GM18870 (cell line): ENCODE results near the gene ACP7.
"Not testable (repeated sequence)": the region's sequence is repeated elsewhere in the genome, so short reads cannot be mapped to it uniquely, and the experiment has no call there.

Source experiments
- ATAC-seq: cut with Tn5 transposase; IDR thresholded peaks from one replicate; pipeline ENCODE4 v1.9.1; 2021; ENCODE audit warnings: moderate library complexity; ENCODE audit not compliant: unreplicated experiment

ACP7 gene, protein sequence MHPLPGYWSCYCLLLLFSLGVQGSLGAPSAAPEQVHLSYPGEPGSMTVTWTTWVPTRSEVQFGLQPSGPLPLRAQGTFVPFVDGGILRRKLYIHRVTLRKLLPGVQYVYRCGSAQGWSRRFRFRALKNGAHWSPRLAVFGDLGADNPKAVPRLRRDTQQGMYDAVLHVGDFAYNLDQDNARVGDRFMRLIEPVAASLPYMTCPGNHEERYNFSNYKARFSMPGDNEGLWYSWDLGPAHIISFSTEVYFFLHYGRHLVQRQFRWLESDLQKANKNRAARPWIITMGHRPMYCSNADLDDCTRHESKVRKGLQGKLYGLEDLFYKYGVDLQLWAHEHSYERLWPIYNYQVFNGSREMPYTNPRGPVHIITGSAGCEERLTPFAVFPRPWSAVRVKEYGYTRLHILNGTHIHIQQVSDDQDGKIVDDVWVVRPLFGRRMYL

DNA sequence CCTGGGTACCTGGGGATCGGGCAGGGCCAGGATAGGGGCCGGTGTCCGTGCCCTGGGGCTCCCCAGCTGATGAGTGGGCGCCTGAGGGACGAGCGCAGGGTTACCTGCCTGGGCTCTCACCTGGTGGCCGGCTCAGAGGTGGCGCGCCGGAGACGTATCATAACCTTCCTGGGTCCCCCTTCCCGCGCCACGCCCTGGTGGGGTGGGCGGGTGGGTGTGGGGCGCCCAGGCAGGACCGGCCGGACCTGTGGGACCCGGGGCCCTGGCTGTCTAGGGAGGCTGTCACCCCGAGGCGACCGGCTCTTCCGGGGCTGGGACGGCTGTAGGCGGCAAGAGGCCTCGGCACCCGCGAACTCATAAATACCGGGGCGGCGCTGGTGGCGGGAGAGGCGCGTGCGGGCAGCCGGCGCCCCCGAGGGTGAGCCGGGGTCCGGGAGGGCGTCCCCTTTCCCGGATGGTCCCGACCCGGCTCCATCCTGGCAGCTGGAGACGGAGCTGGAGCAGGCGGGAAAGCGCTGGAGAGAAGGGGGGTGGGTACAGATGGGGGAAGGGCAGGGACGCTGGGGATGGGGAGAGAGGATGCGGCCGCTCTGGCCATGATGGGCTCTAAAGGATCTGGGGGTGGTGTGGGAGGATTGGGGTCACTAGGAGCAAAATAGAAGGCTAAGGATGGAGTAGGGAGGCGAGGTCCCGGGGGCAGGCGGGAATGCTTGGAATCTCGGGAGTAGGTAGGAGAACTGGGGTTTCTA, at the start of gene ACP7:
TSS of gene ACP7 (plus strand) at position 386 of the 749 bp plus-strand sequence. CDS start 902 bp downstream, outside the sequence.
- no peak for ATAC-seq

DNA sequence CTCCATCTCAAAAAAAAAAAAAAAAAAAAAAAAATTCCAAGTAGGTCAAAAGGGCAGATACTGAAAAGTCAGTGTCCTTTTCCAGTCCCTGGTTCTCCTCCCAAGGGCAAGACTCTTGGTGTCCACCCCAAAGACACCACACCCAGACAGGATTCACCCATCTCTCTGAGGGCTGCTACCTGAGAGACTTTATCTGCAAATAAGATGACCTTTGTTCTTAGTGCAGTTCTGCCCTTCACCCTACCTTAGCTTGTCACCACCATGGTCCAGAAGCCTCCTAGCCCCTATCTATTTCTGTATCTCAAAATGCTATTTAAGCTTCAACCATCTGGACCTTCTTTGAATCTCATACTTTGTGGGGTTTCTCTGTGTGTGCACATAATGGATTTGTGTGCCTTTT, 47.6 kb upstream of the ACP7 start:
- ATAC-seq: no peak

- no peak for ATAC-seq
Observed at GRCh38 chr19:39037194-39037593, 47.0 kb upstream of the ACP7 start.

GRCh38 chr19:39038098-39038497, 46.1 kb upstream of the ACP7 start:
- ATAC-seq: no peak

DNA sequence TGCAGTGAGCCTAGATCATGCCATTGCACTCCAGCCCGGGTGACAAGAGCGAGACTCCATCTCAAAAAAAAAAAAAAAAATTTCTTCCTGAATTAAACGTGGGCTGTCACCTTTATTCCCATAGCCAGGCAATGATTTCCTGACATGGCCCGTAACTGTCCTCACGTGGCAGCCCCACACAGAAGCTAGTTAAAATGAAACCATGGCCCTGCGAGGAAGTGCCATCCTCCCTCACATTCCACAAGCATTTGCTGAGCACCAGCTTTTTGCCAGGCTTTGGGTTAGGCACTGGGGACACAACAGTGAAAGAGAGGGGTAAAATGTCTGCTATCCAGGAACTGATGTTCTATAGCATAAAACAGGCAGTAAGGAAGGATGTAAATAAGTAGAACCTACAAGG, 38.7 kb upstream of the ACP7 start:
- ATAC-seq: no peak

GRCh38 chr19:39046037-39046821, 37.9 kb upstream of the ACP7 start:
- no peak for ATAC-seq

GRCh38 chr19:39047073-39047472, 37.1 kb upstream of the ACP7 start:
- ATAC-seq: no peak

DNA sequence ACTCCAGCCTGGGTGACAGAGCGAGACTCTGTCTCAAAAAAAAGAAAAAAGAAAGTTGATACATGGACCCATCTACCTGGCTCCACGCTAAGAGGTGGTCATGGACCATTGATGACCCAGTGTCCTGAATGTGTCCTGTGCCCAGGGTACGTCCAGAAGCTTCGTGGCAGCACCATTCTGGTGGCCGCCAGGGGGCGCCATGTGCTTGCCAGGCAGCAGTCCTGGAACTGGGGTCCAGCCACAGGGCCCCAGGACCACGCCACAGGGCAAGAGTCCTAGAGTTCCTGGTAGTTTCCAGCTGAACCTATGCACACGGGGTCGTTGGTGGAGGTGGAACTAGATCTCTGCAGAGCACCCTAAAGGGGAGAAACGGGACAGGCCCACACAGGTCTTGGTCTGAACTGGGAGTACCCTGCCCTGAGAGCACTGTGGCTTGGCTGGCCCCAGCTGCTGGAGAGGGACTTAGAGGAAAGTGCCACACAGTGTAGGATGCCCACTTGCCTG, 31.9 kb upstream of the ACP7 start:
- no peak for ATAC-seq

DNA sequence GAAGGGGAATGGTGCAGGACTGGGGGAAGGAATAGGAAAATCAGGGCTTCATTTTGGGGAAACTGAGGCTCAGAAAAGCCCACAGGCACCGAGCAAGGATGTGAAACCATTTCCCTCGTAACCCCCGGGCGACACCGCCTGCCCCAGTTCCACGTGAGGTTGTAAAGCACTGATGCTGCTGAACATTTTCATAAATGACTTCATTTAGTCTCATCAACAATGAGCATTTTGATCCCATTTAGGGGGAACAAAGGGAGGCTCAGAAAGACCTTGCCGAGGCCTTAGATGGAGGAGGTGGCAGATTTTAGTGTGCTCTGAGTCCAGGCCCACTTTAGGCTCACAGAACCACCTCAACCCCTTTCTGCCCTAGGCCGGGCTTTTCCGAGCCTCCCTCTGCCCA, 31.3 kb upstream of the ACP7 start:
- ATAC-seq: no peak

DNA sequence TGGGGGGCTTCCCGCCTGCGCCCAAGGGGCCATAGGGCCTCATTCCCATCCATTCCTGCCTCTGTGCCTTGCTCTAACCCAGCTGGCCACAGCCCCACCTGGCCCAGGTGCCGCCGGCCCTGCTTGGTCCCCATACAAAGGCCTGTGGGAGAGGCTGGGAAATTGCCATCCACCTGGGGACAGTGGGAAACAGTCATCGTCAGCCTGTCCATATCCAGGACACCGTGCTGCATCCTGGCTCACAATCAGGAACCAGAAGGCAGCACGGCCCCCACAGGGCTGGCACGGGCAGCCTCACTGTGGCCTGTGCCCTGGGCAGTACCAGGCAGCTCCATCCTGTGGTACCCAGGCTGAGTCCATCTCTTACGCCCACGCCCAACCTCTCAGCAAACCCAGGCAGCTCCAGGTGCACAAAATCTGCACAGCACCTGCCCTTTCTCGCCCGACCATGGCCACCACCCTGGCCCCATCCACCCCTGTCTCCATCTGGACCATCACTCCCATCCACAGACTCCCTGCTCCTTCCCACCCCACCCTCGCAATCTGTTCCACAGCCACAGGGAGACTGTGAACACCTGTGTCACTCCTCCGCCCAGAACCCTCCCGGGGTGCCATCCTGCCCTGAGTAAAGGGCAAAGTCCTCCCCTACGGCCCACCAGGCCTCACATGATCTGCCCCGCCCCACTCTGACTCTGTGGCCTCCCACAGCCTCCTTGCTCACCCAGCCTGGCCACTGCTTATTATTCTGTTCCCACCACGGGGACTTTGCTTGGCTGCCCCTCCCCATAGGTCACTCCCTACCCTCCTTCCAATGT, 30.7 kb upstream of the ACP7 start:
- no peak for ATAC-seq

GRCh38 chr19:39054091-39054470, 30.1 kb upstream of the ACP7 start:
- no peak for ATAC-seq

DNA sequence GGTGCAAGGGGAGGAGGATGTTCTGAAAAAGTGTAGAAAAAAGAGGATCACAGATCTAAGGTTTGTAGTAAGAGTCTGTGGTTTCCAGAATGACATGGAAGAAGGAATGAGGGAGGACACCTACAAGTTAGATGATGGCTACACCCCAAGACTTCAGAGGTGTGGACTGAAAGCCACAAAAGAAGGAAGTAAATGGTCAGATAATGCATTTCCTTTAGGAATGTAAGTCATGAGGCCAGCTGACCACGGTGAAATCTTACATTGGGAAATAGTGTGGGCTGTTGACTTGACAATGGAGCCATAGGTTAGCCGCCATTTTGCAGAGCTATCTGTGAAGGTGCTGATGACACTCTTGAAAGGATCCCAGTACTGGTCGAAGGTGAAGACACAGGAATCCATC, 26.6 kb upstream of the ACP7 start:
- no peak for ATAC-seq

- no peak for ATAC-seq
Observed at GRCh38 chr19:39059302-39059701, 24.9 kb upstream of the ACP7 start.

GRCh38 chr19:39060171-39060570, 24.0 kb upstream of the ACP7 start:
- no peak for ATAC-seq

DNA sequence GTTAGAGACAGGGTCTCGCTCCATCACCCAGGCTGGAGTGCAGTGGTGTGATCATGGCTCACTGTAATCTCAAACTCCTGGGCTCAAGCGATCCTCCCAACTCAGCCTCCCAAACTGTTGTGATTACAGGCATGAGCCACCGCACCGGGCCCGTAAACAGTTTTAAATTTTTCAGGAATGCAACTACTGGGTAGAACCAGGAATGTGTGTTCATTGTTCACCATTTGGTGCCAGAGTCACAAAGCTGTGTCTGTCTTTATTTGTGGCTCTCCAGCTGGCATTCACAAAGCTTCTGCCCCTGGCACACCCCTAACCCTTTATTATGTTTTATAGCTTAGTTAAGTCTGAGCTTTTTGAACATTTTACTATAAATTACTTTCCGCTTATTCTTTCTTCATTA, 19.8 kb upstream of the ACP7 start:
- no peak for ATAC-seq

- ATAC-seq: no peak
Observed at GRCh38 chr19:39065928-39066327, 18.2 kb upstream of the ACP7 start.

DNA sequence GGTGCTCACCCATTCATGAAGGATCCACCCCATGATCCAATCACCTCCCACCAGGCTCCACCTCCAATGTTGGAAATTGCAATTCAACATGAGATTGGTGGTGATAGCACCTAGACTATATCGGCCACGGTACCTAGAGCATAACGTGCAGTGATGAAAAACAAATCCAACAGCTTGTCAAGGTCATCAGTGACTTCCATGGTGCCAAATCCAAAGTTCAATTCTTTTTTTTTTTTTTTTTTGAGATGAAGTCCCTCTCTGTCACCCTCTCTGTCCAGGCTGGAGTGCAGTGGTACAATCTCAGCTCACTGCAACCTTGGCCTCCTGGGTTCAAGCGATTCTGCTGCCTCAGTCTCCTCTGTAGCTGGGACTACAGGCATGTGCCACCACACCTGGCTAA, 17.1 kb upstream of the ACP7 start:
- no peak for ATAC-seq

DNA sequence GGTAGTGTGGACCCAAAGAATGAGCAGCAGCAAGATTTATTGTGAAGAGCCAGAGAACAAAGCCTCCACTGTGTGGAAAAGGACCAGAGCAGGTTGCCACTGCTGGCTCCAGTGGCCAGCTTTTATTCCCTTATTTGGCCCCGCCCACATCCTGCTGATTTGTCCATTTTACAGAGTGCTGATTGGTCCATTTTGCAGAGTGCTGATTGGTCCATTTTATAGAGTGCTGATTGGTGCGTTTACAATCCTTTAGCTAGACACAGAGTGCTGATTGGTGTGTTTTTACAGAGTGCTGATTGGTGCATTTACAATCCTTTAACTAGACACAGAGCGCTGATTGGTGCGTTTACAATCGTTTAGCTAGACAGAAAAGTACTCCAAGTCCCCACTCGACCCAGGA, 15.9 kb upstream of the ACP7 start:
- ATAC-seq: not testable (repeated sequence)

DNA sequence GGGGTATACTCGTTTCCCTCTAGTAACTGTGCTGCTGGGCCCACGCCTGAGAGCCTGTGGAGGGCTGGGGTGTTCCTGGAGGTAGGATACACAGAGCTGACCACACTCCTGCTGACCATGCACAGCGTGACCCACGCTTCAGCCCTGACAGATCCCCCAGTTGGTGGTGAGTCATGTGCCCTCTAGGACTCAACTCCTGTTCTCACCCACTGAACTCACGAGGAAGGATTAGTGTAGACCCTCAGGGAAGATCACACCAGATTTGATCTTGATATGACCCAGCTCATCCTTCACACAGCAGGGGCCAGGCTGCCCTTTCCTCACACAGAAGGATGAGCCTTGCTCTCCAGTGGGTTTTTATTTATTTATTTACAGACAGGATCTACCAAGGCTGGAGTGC, 13.3 kb upstream of the ACP7 start:
- ATAC-seq: no peak

DNA sequence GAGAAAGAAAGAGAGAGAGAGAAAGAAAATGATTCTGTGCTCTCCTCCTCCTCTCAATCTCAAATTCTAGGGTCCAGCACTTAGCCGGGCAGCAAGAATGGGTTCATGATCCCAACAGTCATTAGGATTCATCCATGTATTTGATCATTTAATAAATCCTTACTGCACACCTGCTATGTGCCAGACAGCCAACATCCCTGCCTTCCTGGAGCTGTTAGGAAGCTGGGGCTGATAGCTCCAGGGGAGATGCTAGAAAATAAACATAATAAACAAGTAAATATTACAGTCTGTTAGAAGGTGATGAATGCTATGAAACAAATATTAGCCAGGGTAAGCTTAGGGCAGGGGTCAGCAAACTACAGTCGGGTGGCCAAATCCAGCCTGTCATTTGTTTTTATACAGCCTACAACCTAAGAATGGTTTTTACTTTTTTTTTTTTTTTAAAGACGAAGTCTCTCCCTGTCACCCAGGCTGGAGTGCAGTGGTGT, 9.9 kb upstream of the ACP7 start:
- ATAC-seq: no peak
